Activated CD4-positive, alpha-beta memory T cell treated with anti-CD3 and anti-CD28 coated beads, Interleukin-2, amount 10 ng/mL, durations not matched to agents 7 days and 5 days (primary cell): ENCODE results near the gene P3H2. TPM values are rescaled to one million over a fixed set of nuclear protein-coding genes. Genes with fewer than 3 reads are reported as not detected.

Experiments used
- CTCF ChIA-PET: fragments of 350-600 bp; sonication (Branson Sonifier 250); formaldehyde crosslinking; loops from one replicate; lab custom pipeline; 2021; ENCODE audit warnings: antibody characterized with exemption, inconsistent platforms; lab: Charles Lee
- POLR2A ChIA-PET: fragments of 350-600 bp; sonication (Branson Sonifier 250); formaldehyde crosslinking; loops from one replicate; lab custom pipeline; 2021; ENCODE audit warnings: antibody characterized with exemption; lab: Charles Lee
- DNase-seq: peaks from one replicate; pipeline ENCODE4 v3.0.0-alpha.2; 2020
- H3K27ac Mint-ChIP-seq: one replicate; pipeline ENCODE4 v1.8.0; 2021; ENCODE audit warnings: mild to moderate bottlenecking, mixed read lengths
- H3K27me3 Mint-ChIP-seq: one replicate; pipeline ENCODE4 v1.8.0; 2021; ENCODE audit warnings: mixed read lengths
- H3K36me3 Mint-ChIP-seq: one replicate; pipeline ENCODE4 v1.8.0; 2021; ENCODE audit warnings: low read depth, mixed read lengths
- H3K4me1 Mint-ChIP-seq: one replicate; pipeline ENCODE4 v1.8.0; 2021; ENCODE audit warnings: mixed read lengths
- H3K4me3 Mint-ChIP-seq: one replicate; pipeline ENCODE4 v1.8.0; 2021; ENCODE audit warnings: mild to moderate bottlenecking, mixed read lengths
- H3K9me3 Mint-ChIP-seq: one replicate; pipeline ENCODE4 v1.8.0; 2021; ENCODE audit warnings: mixed read lengths
- total RNA-seq, 2 experiments: library from RNA; stranded (reverse); gene quantifications; one replicate each; pipeline ENCODE4 v1.2.3, GENCODE V29; 2021

Gene P3H2
- total RNA-seq, 2 experiments from 2014 or later = not detected

GRCh38 chr3:190142041-190142440, 21.3 kb upstream of the P3H2 start:
- no peak overlapping the region for H3K4me3 Mint-ChIP-seq
- ChIA-PET POLR2A (no interaction called here), CTCF (no interaction called here)
- no peak for DNase-seq
- H3K4me1 Mint-ChIP-seq = no peaks in the 10 kb centered on the region
- no peaks in the 10 kb centered on the region for H3K9me3 Mint-ChIP-seq
- H3K27ac Mint-ChIP-seq = no peak overlapping the region
- H3K36me3 Mint-ChIP-seq = no peaks in the 10 kb centered on the region
- peaks cover 3% of the 10 kb centered on the region for H3K27me3 Mint-ChIP-seq

DNA sequence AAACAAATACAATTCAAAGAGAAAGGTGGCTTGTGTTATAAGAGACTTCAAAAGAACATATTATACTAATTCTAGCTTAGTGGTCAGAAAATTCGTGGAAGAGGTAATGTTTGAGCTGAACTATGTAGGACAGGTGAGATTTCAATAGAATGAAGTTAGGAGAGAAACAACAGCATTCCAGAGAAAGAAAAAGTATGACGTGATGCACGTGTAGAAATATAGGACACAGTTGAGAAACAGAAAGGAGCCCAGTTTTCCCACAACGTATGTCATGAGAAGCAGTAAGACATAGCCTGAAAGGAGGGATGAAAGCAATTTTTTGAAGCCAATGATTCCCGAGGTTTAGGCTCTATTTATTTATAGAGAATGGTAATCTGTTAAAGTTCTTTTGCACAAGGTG, 18.7 kb upstream of the P3H2 start:
- DNase-seq = no peak
- no peak overlapping the region for H3K4me3 Mint-ChIP-seq
- H3K4me1 Mint-ChIP-seq = no peaks in the 10 kb centered on the region
- H3K27me3 Mint-ChIP-seq = peaks cover 3% of the 10 kb centered on the region
- no peak overlapping the region for H3K27ac Mint-ChIP-seq
- POLR2A ChIA-PET = no interaction called here
- H3K36me3 Mint-ChIP-seq = no peaks in the 10 kb centered on the region
- CTCF ChIA-PET = no interaction called here
- H3K9me3 Mint-ChIP-seq = no peaks in the 10 kb centered on the region

- Mint-ChIP-seq H3K27ac (no peak overlapping the region), H3K4me1 (no peaks in the 10 kb centered on the region), H3K36me3 (no peaks in the 10 kb centered on the region), H3K4me3 (no peak overlapping the region), H3K9me3 (no peaks in the 10 kb centered on the region), H3K27me3 (peaks cover 5% of the 10 kb centered on the region)
- no peak for DNase-seq
- POLR2A ChIA-PET = no interaction called here
- CTCF ChIA-PET = no interaction called here
Observed at GRCh38 chr3:190132371-190132770, 11.7 kb upstream of the P3H2 start.

GRCh38 chr3:190131329-190131728, 10.6 kb upstream of the P3H2 start:
- Mint-ChIP-seq H3K4me1 (no peaks in the 10 kb centered on the region), H3K27me3 (peaks cover 5% of the 10 kb centered on the region), H3K27ac (no peak overlapping the region), H3K9me3 (no peaks in the 10 kb centered on the region), H3K4me3 (no peak overlapping the region), H3K36me3 (no peaks in the 10 kb centered on the region)
- ChIA-PET CTCF (no interaction called here), POLR2A (no interaction called here)
- DNase-seq = no peak

DNA sequence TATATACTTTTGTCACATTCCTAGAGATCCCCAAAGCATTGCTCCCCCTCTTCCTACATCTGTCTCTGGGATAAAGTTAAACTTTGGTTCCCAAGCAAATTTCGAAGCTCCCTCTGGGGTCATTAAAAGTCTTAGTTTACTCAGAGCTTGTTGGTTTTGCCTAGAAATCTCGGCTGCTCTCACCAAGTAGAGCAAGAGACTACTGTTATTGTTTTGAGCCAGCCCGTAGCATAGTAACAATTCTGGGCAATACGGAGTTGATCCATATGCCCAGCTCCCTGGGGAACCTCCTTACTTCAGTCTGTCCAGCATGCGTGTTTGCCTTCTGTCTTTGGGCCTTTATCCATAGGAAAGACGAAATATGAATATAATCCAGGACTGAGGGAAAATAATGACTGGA, 10.0 kb upstream of the P3H2 start:
- Mint-ChIP-seq H3K27me3 (peaks cover 5% of the 10 kb centered on the region), H3K9me3 (no peaks in the 10 kb centered on the region), H3K4me1 (no peaks in the 10 kb centered on the region), H3K36me3 (no peaks in the 10 kb centered on the region), H3K27ac (no peak overlapping the region), H3K4me3 (no peak overlapping the region)
- ChIA-PET CTCF (no interaction called here), POLR2A (no interaction called here)
- DNase-seq = no peak

- Mint-ChIP-seq H3K9me3 (no peaks in the 10 kb centered on the region), H3K36me3 (no peaks in the 10 kb centered on the region), H3K4me3 (no peak overlapping the region), H3K27me3 (peaks cover 5% of the 10 kb centered on the region), H3K27ac (no peak overlapping the region), H3K4me1 (no peaks in the 10 kb centered on the region)
- DNase-seq = no peak
- POLR2A ChIA-PET = no interaction called here
- CTCF ChIA-PET = no interaction called here
Observed at GRCh38 chr3:190130037-190130436, 9.3 kb upstream of the P3H2 start.

- no peaks in the 10 kb centered on the region for H3K36me3 Mint-ChIP-seq
- peaks cover 10% of the 10 kb centered on the region for H3K27me3 Mint-ChIP-seq
- POLR2A ChIA-PET = no interaction called here
- no peak overlapping the region for H3K4me3 Mint-ChIP-seq
- CTCF ChIA-PET = no interaction called here
- H3K4me1 Mint-ChIP-seq = no peaks in the 10 kb centered on the region
- no peak overlapping the region for H3K27ac Mint-ChIP-seq
- DNase-seq = no peak
- no peaks in the 10 kb centered on the region for H3K9me3 Mint-ChIP-seq
Observed at GRCh38 chr3:190127797-190128196, 7.1 kb upstream of the P3H2 start.

- no peak for DNase-seq
- CTCF ChIA-PET = no interaction called here
- Mint-ChIP-seq H3K27ac (no peak overlapping the region), H3K9me3 (no peaks in the 10 kb centered on the region), H3K4me3 (no peak overlapping the region), H3K27me3 (peaks cover 14% of the 10 kb centered on the region), H3K36me3 (no peaks in the 10 kb centered on the region), H3K4me1 (no peaks in the 10 kb centered on the region)
- POLR2A ChIA-PET = no interaction called here
Observed at GRCh38 chr3:190127195-190127594, 6.5 kb upstream of the P3H2 start.

GRCh38 chr3:190125436-190126068, 4.9 kb upstream of the P3H2 start:
- H3K36me3 Mint-ChIP-seq = no peaks in the 10 kb centered on the region
- H3K27me3 Mint-ChIP-seq = peaks cover 18% of the 10 kb centered on the region
- H3K27ac Mint-ChIP-seq = no peak overlapping the region
- no peak for DNase-seq
- no peaks in the 10 kb centered on the region for H3K4me1 Mint-ChIP-seq
- no peak overlapping the region for H3K4me3 Mint-ChIP-seq
- ChIA-PET POLR2A (no interaction called here), CTCF (no interaction called here)
- no peaks in the 10 kb centered on the region for H3K9me3 Mint-ChIP-seq

- ChIA-PET POLR2A (no interaction called here), CTCF (no interaction called here)
- no peak overlapping the region for H3K27ac Mint-ChIP-seq
Observed at GRCh38 chr3:190124067-190124466, 3.4 kb upstream of the P3H2 start.

GRCh38 chr3:190122198-190122771, 1.6 kb upstream of the P3H2 start:
- no peak overlapping the region for H3K27ac Mint-ChIP-seq
- peaks cover 6% of the 10 kb centered on the region for H3K4me1 Mint-ChIP-seq
- ChIA-PET CTCF (no interaction called here), POLR2A (no interaction called here)
- no peak overlapping the region for H3K4me3 Mint-ChIP-seq
- DNase-seq = no peak
- H3K9me3 Mint-ChIP-seq = no peaks in the 10 kb centered on the region
- H3K27me3 Mint-ChIP-seq = peaks cover 41% of the 10 kb centered on the region
- no peaks in the 10 kb centered on the region for H3K36me3 Mint-ChIP-seq

More at GRCh38 chr3:190124067-190124466, 3.4 kb upstream of the P3H2 start:
- no peaks in the 10 kb centered on the region for H3K36me3 Mint-ChIP-seq
- no peak for DNase-seq
- H3K27me3 Mint-ChIP-seq = peaks cover 29% of the 10 kb centered on the region
- H3K4me3 Mint-ChIP-seq = no peak overlapping the region
- H3K9me3 Mint-ChIP-seq = no peaks in the 10 kb centered on the region
- peaks cover 6% of the 10 kb centered on the region for H3K4me1 Mint-ChIP-seq

DNA sequence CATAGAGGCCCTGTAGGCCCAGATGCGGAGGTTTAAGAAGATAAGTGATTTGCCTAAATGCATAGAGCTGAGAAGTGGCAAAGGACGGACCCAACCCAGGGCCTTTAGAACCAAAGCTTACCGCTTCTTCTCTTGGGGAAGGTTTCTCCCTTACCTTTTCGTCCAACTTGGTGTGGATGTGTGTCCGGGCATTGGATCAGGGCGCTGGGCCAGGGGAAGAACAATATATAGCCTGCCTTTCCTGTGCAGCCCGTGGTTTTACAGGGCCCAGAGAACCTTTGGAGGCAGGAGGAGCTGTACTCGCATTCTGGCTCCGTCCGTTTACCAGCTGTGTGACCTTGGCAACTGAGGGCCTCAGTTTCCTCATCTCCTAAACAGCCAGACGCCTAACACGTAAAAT, 686 bp upstream of the P3H2 start:
- CTCF ChIA-PET = no interaction called here
- Mint-ChIP-seq H3K4me3 (no peak overlapping the region), H3K36me3 (no peaks in the 10 kb centered on the region), H3K4me1 (peaks cover 6% of the 10 kb centered on the region), H3K9me3 (no peaks in the 10 kb centered on the region), H3K27ac (no peak overlapping the region), H3K27me3 (peaks cover 44% of the 10 kb centered on the region)
- POLR2A ChIA-PET = no interaction called here
- DNase-seq = no peak

DNA sequence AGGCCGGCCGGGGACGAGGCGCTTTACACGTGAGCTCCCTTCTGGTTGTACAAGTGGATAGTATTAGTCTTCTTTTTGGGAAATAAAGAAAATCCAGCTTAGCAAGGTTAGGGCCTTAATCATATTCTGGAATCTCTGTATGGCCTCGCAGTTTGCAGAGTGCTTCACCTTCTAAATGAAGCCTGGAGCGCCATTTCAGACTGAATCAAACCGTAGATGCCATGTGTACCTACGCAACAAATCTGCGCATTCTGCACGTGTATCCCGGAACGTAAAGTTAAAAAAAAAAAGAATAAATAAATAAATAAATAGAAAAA, 322 bp upstream of the P3H2 start:
- Mint-ChIP-seq H3K4me3 (no peak overlapping the region), H3K9me3 (no peaks in the 10 kb centered on the region), H3K4me1 (peaks cover 6% of the 10 kb centered on the region), H3K36me3 (no peaks in the 10 kb centered on the region), H3K27me3 (peaks cover 44% of the 10 kb centered on the region), H3K27ac (no peak overlapping the region)
- POLR2A ChIA-PET = no interaction called here
- DNase-seq = no peak
- CTCF ChIA-PET = no interaction called here

GRCh38 chr3:190119461-190120268, 1.0 kb downstream of the P3H2 start:
- ChIA-PET POLR2A (no interaction called here), CTCF (no interaction called here)
- peaks cover 6% of the 10 kb centered on the region for H3K4me1 Mint-ChIP-seq
- peaks cover 46% of the 10 kb centered on the region for H3K27me3 Mint-ChIP-seq
- H3K9me3 Mint-ChIP-seq = no peaks in the 10 kb centered on the region
- DNase-seq = no peak
- no peak overlapping the region for H3K27ac Mint-ChIP-seq
- H3K36me3 Mint-ChIP-seq = no peaks in the 10 kb centered on the region
- peak overlapping the region; percentile 30 for H3K4me3 Mint-ChIP-seq
